Measurements from ENCODE around the gene PRKAA2.

The PRKAA2 gene

GRCh38 chr1:56631901-56632300 is 13.2 kb upstream of the PRKAA2 start:
- no peak for TF ChIP-seq CTCF (IDR thresholded peaks at IDR 0.05)

- no peak for TF ChIP-seq CTCF (IDR thresholded peaks at IDR 0.05)
Observed at GRCh38 chr1:56634981-56635380, 10.1 kb upstream of the PRKAA2 start.

GRCh38 chr1:56638248-56638647 is 6.9 kb upstream of the PRKAA2 start:
- no peak for TF ChIP-seq CTCF (IDR thresholded peaks at IDR 0.05)

GRCh38 chr1:56639211-56639610 is 5.9 kb upstream of the PRKAA2 start:
- TF ChIP-seq CTCF (IDR thresholded peaks at IDR 0.05) = no peak

GRCh38 chr1:56643661-56644060 is 1.5 kb upstream of the PRKAA2 start:
- no peak for TF ChIP-seq CTCF (IDR thresholded peaks at IDR 0.05)

GRCh38 chr1:56644064-56644918 is 823 bp upstream of the PRKAA2 start:
- TF ChIP-seq CTCF (IDR thresholded peaks at IDR 0.05) = no peak

GRCh38 chr1:56645677-56646305 is 677 bp downstream of the PRKAA2 start:
- TF ChIP-seq CTCF (IDR thresholded peaks at IDR 0.05) = no peak
